H1 (cell line): ENCODE measurements around the gene BPI. TPM values are rescaled to one million over a fixed set of nuclear protein-coding genes. Genes with fewer than 3 reads are reported as not detected.

Experiments
- CTCF ChIA-PET: fragments of 300-600 bp; sonication (Branson Sonifier 250); formaldehyde crosslinking; loops from one replicate; lab custom pipeline; 2021; ENCODE audit not compliant: partially characterized antibody; lab: Charles Lee
- POLR2A ChIA-PET: fragments of 300-600 bp; sonication (Branson Sonifier 250); formaldehyde crosslinking; loops from one replicate; lab custom pipeline; 2021; ENCODE audit warnings: inconsistent platforms; ENCODE audit not compliant: partially characterized antibody; lab: Charles Lee
- DNase-seq, 2 experiments: peaks; one replicate each; pipeline versions ENCODE4 v3.0.0 to v3.0.0-alpha.2; 2010 to 2022; ENCODE audit warnings: low spot score in 2 of 2, low read depth in 1 of 2, mixed read lengths in 1 of 2
- FAIRE-seq: peaks from 2 replicates; lab custom pipeline; 2011; peaks lifted over from hg19 to GRCh38; lab: Jason Lieb, UNC
- H2AFZ ChIP-seq: 2 replicates; pipeline ENCODE4 v1.8.1; 2012; ENCODE audit warnings: low read length, inconsistent platforms
- H2AK5ac ChIP-seq: 2 replicates; pipeline ENCODE4 v1.6.1; 2013; ENCODE audit warnings: low read depth, low read length
- H2BK120ac ChIP-seq: replicated peaks from 2 replicates; pipeline ENCODE3; 2013; ENCODE audit warnings: low read depth, low read length, inconsistent platforms
- H2BK12ac ChIP-seq: 2 replicates; pipeline ENCODE4 v1.6.1; 2013; ENCODE audit warnings: low read depth, low read length
- H2BK15ac ChIP-seq: 2 replicates; pipeline ENCODE4 v1.6.1; 2013; ENCODE audit warnings: low read length
- H2BK20ac ChIP-seq: 2 replicates; pipeline ENCODE4 v1.6.1; 2013; ENCODE audit warnings: low read length
- H2BK5ac ChIP-seq: 2 replicates; pipeline ENCODE4 v1.6.1; 2013; ENCODE audit warnings: low read depth, low read length
- H3K14ac ChIP-seq: 2 replicates; pipeline ENCODE4 v1.6.1; 2013; ENCODE audit warnings: inconsistent platforms; ENCODE audit not compliant: insufficient read length
- H3K18ac ChIP-seq: 2 replicates; pipeline ENCODE4 v1.6.1; 2013; ENCODE audit warnings: low read length; ENCODE audit errors: extremely low read depth
- H3K23ac ChIP-seq: 2 replicates; pipeline ENCODE4 v1.6.1; 2013; ENCODE audit warnings: inconsistent platforms; ENCODE audit not compliant: insufficient read length
- H3K23me2 ChIP-seq: 2 replicates; pipeline ENCODE4 v1.6.1; 2013; ENCODE audit warnings: low read depth, low read length
- H3K27ac ChIP-seq: 2 replicates; pipeline ENCODE4 v1.6.1; 2011; ENCODE audit warnings: low read depth, low read length, inconsistent platforms
- H3K27me3 ChIP-seq, 4 experiments: replicated peaks in 1 of 4; 1 replicate in 1 of 4; 2 replicates in 3 of 4; pipeline versions ENCODE4 v1.6.1 to v1.8.1; 2011 to 2013; ENCODE audit warnings: low read length in 3 of 4, mild to moderate bottlenecking in 3 of 4, inconsistent platforms in 2 of 4, mixed read lengths in 2 of 4, moderate library complexity in 1 of 4; ENCODE audit not compliant: control insufficient read depth in 3 of 4, insufficient read depth in 3 of 4; ENCODE audit errors: extremely low read depth in 1 of 4
- H3K36me3 ChIP-seq, 4 experiments: 2 replicates each; pipeline versions ENCODE4 v1.6.1 to v1.8.1; 2011 to 2013; ENCODE audit warnings: mild to moderate bottlenecking in 4 of 4, low read length in 3 of 4, moderate library complexity in 2 of 4, control low read depth in 1 of 4, inconsistent platforms in 1 of 4; ENCODE audit not compliant: insufficient read depth in 4 of 4, control insufficient read depth in 2 of 4
- H3K4ac ChIP-seq: replicated peaks from 2 replicates; pipeline ENCODE3; 2013; ENCODE audit warnings: low read length, low read depth, mixed read lengths, inconsistent platforms; ENCODE audit not compliant: insufficient read length
- H3K4me1 ChIP-seq, 4 experiments: replicated peaks in 1 of 4; 1 replicate in 1 of 4; 2 replicates in 3 of 4; pipeline versions ENCODE4 v1.6.1 to v1.8.1; 2011 to 2013; ENCODE audit warnings: low read length in 3 of 4, inconsistent platforms in 2 of 4, mixed read lengths in 1 of 4; ENCODE audit not compliant: insufficient read depth in 4 of 4, control insufficient read depth in 3 of 4
- H3K4me2 ChIP-seq, 2 experiments: 2 replicates each; pipeline versions ENCODE4 v1.6.1 to v1.8.1; 2011 to 2013; ENCODE audit warnings: low read depth in 2 of 2, low read length in 2 of 2, control low read depth in 1 of 2, inconsistent platforms in 1 of 2, mild to moderate bottlenecking in 1 of 2; ENCODE audit not compliant: insufficient read depth in 1 of 2
- H3K4me3 ChIP-seq, 4 experiments: fragments of 200-600, 300-600 bp in 1 of 4; sonication (generic), shearing (Covaris generic), sonication (Bioruptor Twin) in 1 of 4; 2 replicates each; pipeline versions ENCODE4 v1.5.1 to v1.8.1; 2011 to 2016; ENCODE audit warnings: low read length in 4 of 4, low read depth in 3 of 4, control low read depth in 2 of 4, inconsistent platforms in 2 of 4, mild to moderate bottlenecking in 2 of 4, mixed read lengths in 1 of 4, moderate library complexity in 1 of 4; ENCODE audit not compliant: insufficient read depth in 2 of 4; ENCODE audit errors: extremely low read depth in 1 of 4
- H3K56ac ChIP-seq: replicated peaks from 2 replicates; pipeline ENCODE3; 2013; ENCODE audit warnings: low read depth, mild to moderate bottlenecking, mixed read lengths, low read length, inconsistent platforms; ENCODE audit not compliant: insufficient read length
- H3K79me1 ChIP-seq: 2 replicates; pipeline ENCODE4 v1.6.1; 2013; ENCODE audit warnings: low read depth, low read length, control low read depth
- H3K79me2 ChIP-seq, 2 experiments: 2 replicates each; pipeline versions ENCODE4 v1.6.1 to v1.8.1; 2012 to 2013; ENCODE audit warnings: low read length in 2 of 2, mild to moderate bottlenecking in 2 of 2, inconsistent platforms in 1 of 2; ENCODE audit not compliant: insufficient read depth in 2 of 2, control insufficient read depth in 1 of 2
- H3K9ac ChIP-seq, 4 experiments: replicated peaks in 1 of 4; 1 replicate in 1 of 4; 2 replicates in 3 of 4; pipeline versions ENCODE4 v1.6.1 to v1.8.1; 2011 to 2013; ENCODE audit warnings: low read depth in 3 of 4, low read length in 3 of 4, control low read depth in 2 of 4, mild to moderate bottlenecking in 2 of 4, moderate library complexity in 2 of 4, inconsistent platforms in 1 of 4; ENCODE audit errors: extremely low read depth in 1 of 4
- H3K9me3 ChIP-seq, 2 experiments: 2 replicates each; pipeline versions ENCODE4 v1.6.1 to v1.8.1; 2012 to 2013; ENCODE audit warnings: mild to moderate bottlenecking in 2 of 2, moderate library complexity in 2 of 2, control low read depth in 1 of 2, inconsistent platforms in 1 of 2, low read depth in 1 of 2, low read length in 1 of 2, mixed read lengths in 1 of 2; ENCODE audit not compliant: insufficient read depth in 2 of 2
- H4K20me1 ChIP-seq, 2 experiments: replicated peaks in 1 of 2; 2 replicates each; pipeline versions ENCODE3 to v1.8.1; 2011 to 2013; ENCODE audit warnings: inconsistent platforms in 2 of 2, low read length in 2 of 2, mild to moderate bottlenecking in 1 of 2; ENCODE audit not compliant: insufficient read depth in 2 of 2, control insufficient read depth in 1 of 2
- H4K5ac ChIP-seq: 2 replicates; pipeline ENCODE4 v1.6.1; 2013; ENCODE audit warnings: low read length, low read depth, mixed read lengths, inconsistent platforms; ENCODE audit not compliant: insufficient read length
- H4K8ac ChIP-seq: 2 replicates; pipeline ENCODE4 v1.8.0; 2013; ENCODE audit warnings: mild to moderate bottlenecking, moderate library complexity, low read length, inconsistent platforms; ENCODE audit not compliant: insufficient read depth; ENCODE audit errors: extremely low read depth
- H4K91ac ChIP-seq: replicated peaks from 2 replicates; pipeline ENCODE3; 2013; ENCODE audit warnings: low read length, mixed read lengths, inconsistent platforms; ENCODE audit not compliant: insufficient read length
- ATF3 ChIP-seq: IDR thresholded peaks from 2 replicates; pipeline ENCODE4 v1.6.1; 2011; ENCODE audit warnings: low read depth, mild to moderate bottlenecking, low read length; ENCODE audit not compliant: insufficient read depth
- EZH2 ChIP-seq: fragments of 200-600 bp; sonication (generic); IDR thresholded peaks from 2 replicates; pipeline ENCODE4 v1.7.1; 2012; ENCODE audit warnings: low read depth, mild to moderate bottlenecking, moderate library complexity, low read length, inconsistent platforms; ENCODE audit not compliant: severe bottlenecking
- HDAC6 ChIP-seq: IDR thresholded peaks from one replicate; pipeline ENCODE4 v1.7.1; 2012; ENCODE audit warnings: low read depth, mild to moderate bottlenecking, inconsistent platforms, low read length, moderate library complexity
- JUN ChIP-seq: IDR thresholded peaks from 2 replicates; pipeline ENCODE4 v1.6.1; 2011; ENCODE audit warnings: low read depth, mild to moderate bottlenecking, improper control_type of control experiment, low read length
- JUND ChIP-seq: IDR thresholded peaks from 2 replicates; pipeline ENCODE4 v1.6.1; 2011; ENCODE audit warnings: mild to moderate bottlenecking, improper control_type of control experiment, low read length
- KDM1A ChIP-seq: fragments of 200-600, 300-600 bp; sonication (generic); IDR thresholded peaks from 2 replicates; pipeline ENCODE4 v1.7.1; 2016; ENCODE audit warnings: mild to moderate bottlenecking, low read length, borderline replicate concordance
- KDM4A ChIP-seq: IDR thresholded peaks from one replicate; pipeline ENCODE4 v1.7.1; 2012; ENCODE audit warnings: low read depth, mild to moderate bottlenecking, moderate library complexity, low read length, inconsistent platforms; ENCODE audit not compliant: severe bottlenecking
- RBBP5 ChIP-seq: IDR thresholded peaks from 2 replicates; pipeline ENCODE4 v1.7.1; 2012; ENCODE audit warnings: low read depth, mild to moderate bottlenecking, inconsistent platforms, low read length, moderate library complexity, borderline replicate concordance
- RFX5 ChIP-seq: IDR thresholded peaks from 2 replicates; pipeline ENCODE4 v1.6.1; 2011; ENCODE audit warnings: low read depth, low read length, improper control_type of control experiment, borderline replicate concordance
- SIRT6 ChIP-seq: IDR thresholded peaks from one replicate; pipeline ENCODE4 v1.7.1; 2012; ENCODE audit warnings: low read length, inconsistent platforms
- SP1 ChIP-seq: IDR thresholded peaks from 2 replicates; pipeline ENCODE4 v1.6.1; 2011; ENCODE audit warnings: low read depth, low read length
- WGBS, 2 experiments: shearing (Covaris generic) in 1 of 2; methylation state at CpG; one replicate each; pipeline versions ENCODE4 v1.1.6 to v1.1.7; 2013 to 2015; ENCODE audit warnings: low lambda C conversion rate in 2 of 2, mixed read lengths in 2 of 2, inconsistent platforms in 1 of 2, low coverage in 1 of 2, missing lambda C conversion rate in 1 of 2; ENCODE audit not compliant: insufficient replicate concordance in 2 of 2, insufficient coverage in 1 of 2, insufficient read length in 1 of 2; ENCODE audit errors: extremely low coverage in 1 of 2, missing lambda C conversion rate in 1 of 2; 5-methylcytosine and 5-hydroxymethylcytosine counted together
- long read RNA-seq, 2 experiments: library from RNA in 1 of 2; library from capped mRNA in 1 of 2; stranded (forward); transcript quantifications; one replicate each; pipeline ENCODE4 v2.0.0, GENCODE V29; 2021; ENCODE audit warnings: inconsistent platforms in 1 of 2
- polyA minus RNA-seq, 3 experiments: library from RNA; depleted of rRNA, polyadenylated mRNA; stranded (reverse); fragments of >200 nt; gene quantifications; 1 replicate in 2 of 3; 2 replicates in 1 of 3; pipeline ENCODE4 v1.2.3, GENCODE V29; 2011
- polyA plus RNA-seq, 7 experiments: library from polyadenylated mRNA; depleted of rRNA in 3 of 7; stranded (reverse) in 5 of 7; unstranded in 2 of 7; fragments of >200 nt in 5 of 7; fragments of 200-250 nt in 2 of 7; gene quantifications; 1 replicate in 5 of 7; 2 replicates in 1 of 7; 4 replicates in 1 of 7; pipeline versions ENCODE4 v1.2.1 to v1.2.3, GENCODE V29; 2011 to 2013; ENCODE audit warnings: missing spikeins in 2 of 7, mixed read lengths in 2 of 7
- total RNA-seq: library from RNA; stranded (reverse); fragmentation: NEBNext Ultra II Directional; extraction: Animal tissue kit (Norgen Biotek cat#: 25700); gene quantifications from 2 replicates; pipeline ENCODE4 v1.2.1, GENCODE V29; 2021

BPI gene
- total RNA-seq (not detected in 2 replicates), polyA plus RNA-seq (2011; rRNA removed) (not detected in 2 replicates), polyA minus RNA-seq (2011; rRNA and poly(A)+ RNA removed) (not detected in 2 replicates)
- polyA plus RNA-seq (2011; cell fraction: cytosol; rRNA removed) = not detected
- not detected for polyA plus RNA-seq (2011; cell fraction: nucleus; rRNA removed)
- polyA plus RNA-seq (2012, experiment 1 of 2) = not detected in 4 replicates
- polyA plus RNA-seq (2012, experiment 2 of 2) = not detected
- polyA plus RNA-seq (2013, experiment 1 of 2) = not detected
- not detected for polyA plus RNA-seq (2013, experiment 2 of 2)
- not detected for polyA minus RNA-seq (2011; cell fraction: cytosol; rRNA and poly(A)+ RNA removed)
- not detected for polyA minus RNA-seq (2011; cell fraction: nucleus; rRNA and poly(A)+ RNA removed)
- long read RNA-seq, experiment 1 = 0 reads
- long read RNA-seq, experiment 2 = 0 reads

GRCh38 chr20:38303908-38304379 is at the start of gene BPI:
BPI (plus strand) TSS chr20:38304156; CDS start chr20:38304224, 68 bp downstream.
- POLR2A ChIA-PET = no interaction called here
- H2AFZ ChIP-seq = no peak within 1 kb of the TSS
- TF ChIP-seq KDM4A = no peak
- TF ChIP-seq HDAC6 = no peak
- TF ChIP-seq ATF3 = no peak
- TF ChIP-seq SIRT6 = no peak
- TF ChIP-seq EZH2 = no peak
- no peak for TF ChIP-seq KDM1A
- no peak for TF ChIP-seq RFX5
- no peak for TF ChIP-seq JUND
- TF ChIP-seq RBBP5 = no peak
- no peak for TF ChIP-seq JUN
- no peak for TF ChIP-seq SP1

More at GRCh38 chr20:38303908-38304379, at the start of gene BPI:
- H2BK120ac ChIP-seq = no peak within 1 kb of the TSS
- H3K27me3 ChIP-seq = no peaks in the 10 kb centered on the region; a peak in 1 of 7 replicates
- DNase-seq (no peak), FAIRE-seq (no peak)
- no peaks in the 10 kb centered on the region for H3K36me3 ChIP-seq
- no peak within 1 kb of the TSS for H3K4ac ChIP-seq
- H2BK15ac ChIP-seq = 0 out of 2 replicates have a peak within 1 kb of the TSS, but pooled peaks have one; percentile 16
- no peak within 1 kb of the TSS for H4K91ac ChIP-seq
- peaks cover 0 to 8% (median 5%) of the 10 kb centered on the region in 4 experiments; a peak in 4 of 7 replicates for H3K4me1 ChIP-seq
- H3K9ac ChIP-seq = no peak within 1 kb of the TSS
- no peaks in the 10 kb centered on the region for H3K23me2 ChIP-seq
- no peak within 1 kb of the TSS for H2BK20ac ChIP-seq
- no peak within 1 kb of the TSS for H3K56ac ChIP-seq
- no peak within 1 kb of the TSS for H2AK5ac ChIP-seq
- CTCF ChIA-PET = interaction anchor here (1.0 to 5.7 kb wide), 13 partner anchors 8 to 91 kb away, joined by 3 to 47 read pairs (median 5); no protein-coding TSS in a partner anchor
- H3K9me3 ChIP-seq = no peaks in the 10 kb centered on the region
- no peak within 1 kb of the TSS for H4K5ac ChIP-seq
- WGBS, 2 experiments = 92% methylated on average over 16 of the region's 21 CpGs; no CpG with 5 or more reads in 1 of the 2 experiments
- H3K27ac ChIP-seq = no peak within 1 kb of the TSS
- no peak within 1 kb of the TSS for H3K4me3 ChIP-seq
- H3K18ac ChIP-seq = no peak within 1 kb of the TSS
- no peaks in the 10 kb centered on the region for H3K79me2 ChIP-seq
- H2BK5ac ChIP-seq = no peak within 1 kb of the TSS
- H3K23ac ChIP-seq = no peak within 1 kb of the TSS
- H3K14ac ChIP-seq = no peak within 1 kb of the TSS
- peak within 1 kb of the TSS; percentile 3; the same call in 1 of the 2 replicates for H4K8ac ChIP-seq
- no peak within 1 kb of the TSS for H3K4me2 ChIP-seq
- H3K79me1 ChIP-seq = no peaks in the 10 kb centered on the region
- H4K20me1 ChIP-seq = no peaks in the 10 kb centered on the region
- H2BK12ac ChIP-seq = peak within 1 kb of the TSS; percentile 42; the same call in 1 of the 2 replicates
